CD4-positive, alpha-beta T cell treated with Interleukin-21 for 1 hour (primary cell): ENCODE measurements around the gene ARMC12.

Source experiments
- DNase-seq: peaks from one replicate; pipeline ENCODE4 v3.0.0-alpha.2; 2020

The ARMC12 gene

DNA sequence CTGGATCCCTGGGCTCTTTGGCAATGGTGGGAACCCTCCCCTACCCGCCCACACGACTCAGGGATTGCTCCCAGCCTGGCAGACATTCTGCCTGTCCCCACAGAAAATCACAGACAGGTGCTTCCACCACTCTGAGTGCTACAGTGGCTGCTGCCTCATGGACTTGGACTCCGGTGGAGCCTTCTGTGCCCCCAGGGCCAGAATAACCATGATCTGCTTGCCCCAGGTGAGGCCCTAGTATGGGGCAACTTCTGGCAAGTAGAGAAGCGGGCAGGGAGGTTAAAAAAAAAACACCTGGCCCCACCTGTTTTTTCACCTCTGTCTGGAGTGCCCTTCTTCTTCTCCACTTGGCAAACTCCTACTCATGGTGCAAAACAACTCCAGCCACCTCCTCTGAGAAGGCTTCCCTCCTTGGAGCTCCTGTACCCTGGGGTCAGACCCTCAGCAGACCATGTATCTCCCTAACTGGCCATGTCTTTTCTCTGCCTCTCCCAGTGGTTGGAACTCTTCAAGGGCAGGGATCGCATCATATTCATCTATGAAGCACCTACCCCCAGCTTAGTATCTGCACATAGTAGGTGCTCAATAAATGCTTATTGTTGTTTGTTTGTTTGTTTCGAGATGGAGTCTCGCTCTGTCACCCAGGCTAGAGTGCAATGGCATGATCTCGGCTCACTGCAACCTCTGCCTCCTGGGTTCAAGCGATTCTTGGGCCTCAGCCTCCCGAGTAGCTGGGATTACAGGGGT, 40.7 kb downstream of the ARMC12 start:
- no peak for DNase-seq

DNA sequence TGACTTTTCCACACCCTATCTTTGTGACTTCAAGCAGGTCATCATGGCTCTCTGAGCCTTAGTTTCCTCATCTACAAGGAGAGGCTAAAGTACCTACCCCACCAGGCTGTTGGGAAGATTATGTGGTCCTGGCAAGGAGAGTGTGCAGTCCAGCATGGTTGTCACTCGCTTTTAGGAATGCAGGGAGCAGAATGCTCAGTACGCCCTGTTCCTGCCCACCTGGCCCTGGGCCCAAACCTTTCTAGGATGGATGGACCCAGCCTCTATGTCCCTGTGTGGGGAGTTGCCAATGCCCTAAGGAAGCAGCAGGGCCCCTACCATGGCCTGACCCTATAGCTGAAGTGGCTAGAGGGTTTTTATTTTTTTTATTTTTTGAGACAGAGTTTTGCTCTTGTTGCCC, 41.6 kb downstream of the ARMC12 start:
- DNase-seq, result no peak

DNA sequence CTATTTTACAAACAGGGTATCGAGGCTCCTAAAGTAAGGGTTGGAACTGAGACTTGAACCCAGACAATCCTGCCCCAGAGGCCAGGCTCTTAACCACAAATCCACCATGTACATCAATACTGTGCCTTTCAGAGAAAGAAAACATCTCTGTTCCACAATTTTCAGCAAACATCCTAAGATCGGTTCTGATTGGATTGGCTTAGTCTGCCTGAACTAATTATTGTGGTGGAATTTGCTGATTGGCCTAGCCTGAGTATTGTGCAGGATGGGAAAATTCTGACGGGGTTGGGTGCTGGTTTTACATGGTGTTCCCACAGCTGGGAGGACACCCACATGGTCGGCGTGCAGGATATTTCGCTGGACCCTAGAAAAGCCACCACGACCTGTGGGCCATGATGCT, 43.9 kb downstream of the ARMC12 start, which contains the start of gene CLPSL1:
TSS of gene CLPSL1 (plus strand) at position 301 of the 400 bp plus-strand sequence. CDS start at position 393, 92 bp downstream.
- DNase-seq, result no peak

DNA sequence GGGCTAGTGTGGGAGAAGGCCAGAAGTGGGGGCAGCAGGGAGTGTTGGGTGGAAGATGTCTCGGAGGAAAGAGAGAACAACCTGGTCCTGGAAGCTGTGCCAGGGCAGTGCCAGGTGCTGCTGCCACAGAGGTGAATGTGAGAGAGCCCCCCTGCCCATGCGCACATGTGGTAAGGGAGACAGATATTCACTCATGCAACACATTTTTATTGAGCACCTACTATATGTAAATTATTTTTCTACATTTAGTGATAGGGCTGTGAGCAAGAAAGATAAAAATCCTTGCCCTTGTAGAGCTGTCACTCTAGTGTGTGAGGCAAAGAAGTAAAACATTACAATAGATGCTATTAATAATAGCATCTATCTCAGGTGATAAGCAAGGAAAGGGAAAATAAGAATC, 44.5 kb downstream of the ARMC12 start:
- DNase-seq, result no peak

DNA sequence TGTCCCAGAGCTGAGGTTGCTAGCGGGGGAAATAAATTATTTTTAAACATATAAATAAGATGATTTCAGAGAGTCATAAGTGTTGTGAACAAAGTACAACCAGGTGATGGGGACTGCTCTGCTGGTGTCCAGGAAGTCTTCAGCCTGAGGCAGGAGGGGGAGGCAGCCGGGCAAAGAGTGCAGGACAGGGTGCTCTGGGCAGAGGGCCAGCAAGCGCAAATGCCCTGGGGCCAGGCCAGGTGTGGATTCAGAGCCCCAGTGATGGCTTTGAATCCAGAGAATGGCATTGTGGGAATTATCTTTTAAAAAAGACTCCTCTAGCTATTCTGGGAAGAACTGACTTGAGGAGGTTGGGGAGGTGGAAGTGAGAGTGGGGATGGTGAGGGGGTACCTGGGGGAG, 45.6 kb downstream of the ARMC12 start:
- no peak for DNase-seq

DNA sequence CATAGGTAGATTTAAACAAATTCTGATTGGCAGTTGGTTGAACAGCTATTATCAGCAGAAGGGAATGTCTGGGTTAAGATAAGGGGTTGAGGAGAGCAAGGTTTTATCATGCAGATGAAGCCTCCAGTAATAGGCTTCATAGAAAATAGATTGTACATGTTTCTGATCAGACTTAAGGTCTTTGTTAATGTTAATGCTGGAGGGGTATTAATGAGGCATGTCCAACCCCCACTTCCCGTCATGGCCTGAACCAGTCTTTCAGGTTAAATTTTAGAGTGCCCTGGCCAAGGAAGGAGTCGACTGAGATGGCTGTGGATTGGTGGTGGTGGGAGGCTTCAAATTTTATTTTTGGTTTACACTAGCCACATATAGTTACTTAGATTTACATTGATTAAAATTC, 47.4 kb downstream of the ARMC12 start:
- no peak for DNase-seq

DNA sequence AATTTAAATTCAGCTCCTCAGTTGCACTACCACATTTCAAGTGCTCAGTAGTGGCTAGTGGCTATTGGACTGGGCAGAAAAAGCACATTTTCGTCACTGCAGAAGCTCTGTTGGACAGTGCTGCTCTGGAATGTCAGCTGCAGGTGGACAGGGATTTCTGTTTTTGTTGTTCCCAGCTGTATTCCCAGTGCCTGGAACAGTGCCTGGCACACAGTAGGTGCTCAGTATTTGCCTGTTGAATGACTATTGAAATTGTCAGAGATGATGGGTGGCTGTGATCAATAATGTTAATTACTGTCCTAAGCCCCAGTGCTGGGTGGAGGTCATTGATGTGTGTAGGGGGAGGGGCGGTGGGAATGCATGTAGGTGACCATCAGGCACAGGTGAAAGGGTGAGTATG, 49.4 kb downstream of the ARMC12 start:
- no peak for DNase-seq

DNA sequence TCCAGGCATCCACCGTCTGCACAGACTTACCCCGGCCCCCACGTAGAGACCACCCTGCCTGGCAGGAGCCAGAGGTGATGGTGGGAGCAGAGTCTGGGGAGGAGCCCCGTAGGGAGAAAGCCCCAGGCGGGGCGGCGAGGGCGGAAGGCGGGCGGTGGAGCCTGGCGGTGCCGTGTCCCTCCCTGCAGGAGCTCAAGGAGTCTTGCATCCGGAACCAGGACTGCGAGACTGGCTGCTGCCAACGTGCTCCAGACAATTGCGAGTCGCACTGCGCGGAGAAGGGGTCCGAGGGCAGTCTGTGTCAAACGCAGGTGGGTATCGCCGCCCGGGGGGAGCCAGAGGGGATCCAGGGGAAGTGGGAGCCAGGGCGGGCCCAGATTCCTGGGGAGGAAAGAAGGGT, 50.0 kb downstream of the ARMC12 start:
- no peak for DNase-seq

DNA sequence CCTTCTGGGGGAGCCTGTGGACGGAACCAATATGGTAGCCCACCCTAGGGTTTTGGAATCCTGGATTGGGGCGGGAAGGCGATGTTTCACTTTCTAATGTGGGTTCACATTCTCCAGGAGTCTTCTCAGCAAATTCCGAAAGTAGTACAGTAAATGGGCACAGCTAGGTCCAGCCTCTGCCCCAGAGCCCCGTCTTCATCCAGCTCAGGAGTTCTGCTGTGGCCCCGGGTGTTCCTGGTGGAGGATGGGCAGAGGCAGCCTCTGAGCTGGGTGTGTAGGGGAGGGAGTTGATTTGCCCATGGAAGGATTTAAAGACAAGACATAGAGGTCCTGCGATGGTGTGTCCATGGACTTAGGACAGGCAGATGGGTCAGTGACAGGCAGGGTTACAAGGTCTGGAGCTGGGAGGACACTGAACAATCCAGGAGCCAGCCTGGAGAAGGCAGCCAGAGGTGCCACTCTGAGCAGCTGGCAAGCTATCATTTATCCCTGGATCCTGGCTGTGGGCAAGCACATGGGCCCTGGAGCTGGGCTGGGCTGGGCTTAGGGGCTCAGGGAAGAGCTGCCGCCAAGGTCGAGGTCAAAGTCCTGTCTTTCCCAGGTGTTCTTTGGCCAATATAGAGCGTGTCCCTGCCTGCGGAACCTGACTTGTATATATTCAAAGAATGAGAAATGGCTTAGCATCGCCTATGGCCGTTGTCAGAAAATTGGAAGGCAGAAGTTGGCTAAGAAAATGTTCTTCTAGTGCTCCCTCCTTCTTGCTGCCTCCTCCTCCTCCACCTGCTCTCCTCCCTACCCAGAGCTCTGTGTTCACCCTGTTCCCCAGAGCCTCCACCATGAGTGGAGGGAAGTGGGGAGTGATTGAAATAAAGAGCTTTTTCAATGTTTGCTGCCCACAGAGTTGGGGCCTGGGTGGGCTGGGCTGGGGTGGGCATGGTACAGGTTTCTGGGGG, 50.7 kb downstream of the ARMC12 start:
- no peak for DNase-seq

DNA sequence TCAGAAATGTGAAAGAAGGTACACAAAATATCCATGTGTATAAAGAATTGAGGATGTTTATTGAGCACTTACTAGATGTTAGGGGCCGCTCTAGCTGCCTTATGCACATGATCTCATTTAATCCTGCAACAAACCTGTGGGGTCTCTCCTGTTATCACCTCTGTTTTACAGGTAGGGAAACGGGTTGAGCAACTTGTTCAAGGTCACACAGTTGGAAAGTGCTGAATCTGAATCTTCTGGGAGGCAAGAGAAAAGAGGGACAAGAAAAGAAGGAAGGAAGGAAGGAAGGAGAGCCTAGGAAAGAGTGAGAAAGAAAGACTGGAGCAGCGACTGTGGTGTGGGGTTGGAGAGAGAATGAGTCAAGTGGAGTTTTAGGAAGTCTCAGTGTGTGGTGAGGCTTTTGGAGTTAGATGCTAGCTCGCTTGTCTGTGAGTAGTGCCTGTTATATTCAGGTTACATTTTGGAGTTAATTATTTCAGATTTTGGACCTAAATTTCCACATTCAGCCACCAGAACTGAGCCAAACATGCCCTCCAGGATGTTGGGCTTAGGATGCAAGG, 51.7 kb downstream of the ARMC12 start:
- DNase-seq, result no peak

DNA sequence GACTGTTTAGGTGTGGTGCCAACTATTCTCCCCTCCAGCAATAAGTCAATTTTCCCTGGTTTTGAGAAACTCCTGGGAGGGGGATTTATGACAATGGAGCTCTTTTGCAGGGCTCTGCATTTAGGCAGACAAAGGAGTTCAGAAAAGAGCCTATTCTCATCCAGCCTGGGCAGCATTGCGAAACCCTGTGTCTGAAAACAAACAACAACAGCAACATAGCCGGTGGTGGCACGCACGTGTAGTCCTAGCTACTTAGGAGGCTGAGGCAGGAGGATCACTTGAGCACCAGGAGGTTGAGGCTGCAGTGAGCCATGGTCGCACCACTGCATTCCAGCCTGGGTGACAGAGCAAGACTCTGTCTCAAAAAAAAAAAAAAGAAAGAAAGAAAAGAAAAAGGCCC, 53.9 kb downstream of the ARMC12 start:
- DNase-seq, result no peak

DNA sequence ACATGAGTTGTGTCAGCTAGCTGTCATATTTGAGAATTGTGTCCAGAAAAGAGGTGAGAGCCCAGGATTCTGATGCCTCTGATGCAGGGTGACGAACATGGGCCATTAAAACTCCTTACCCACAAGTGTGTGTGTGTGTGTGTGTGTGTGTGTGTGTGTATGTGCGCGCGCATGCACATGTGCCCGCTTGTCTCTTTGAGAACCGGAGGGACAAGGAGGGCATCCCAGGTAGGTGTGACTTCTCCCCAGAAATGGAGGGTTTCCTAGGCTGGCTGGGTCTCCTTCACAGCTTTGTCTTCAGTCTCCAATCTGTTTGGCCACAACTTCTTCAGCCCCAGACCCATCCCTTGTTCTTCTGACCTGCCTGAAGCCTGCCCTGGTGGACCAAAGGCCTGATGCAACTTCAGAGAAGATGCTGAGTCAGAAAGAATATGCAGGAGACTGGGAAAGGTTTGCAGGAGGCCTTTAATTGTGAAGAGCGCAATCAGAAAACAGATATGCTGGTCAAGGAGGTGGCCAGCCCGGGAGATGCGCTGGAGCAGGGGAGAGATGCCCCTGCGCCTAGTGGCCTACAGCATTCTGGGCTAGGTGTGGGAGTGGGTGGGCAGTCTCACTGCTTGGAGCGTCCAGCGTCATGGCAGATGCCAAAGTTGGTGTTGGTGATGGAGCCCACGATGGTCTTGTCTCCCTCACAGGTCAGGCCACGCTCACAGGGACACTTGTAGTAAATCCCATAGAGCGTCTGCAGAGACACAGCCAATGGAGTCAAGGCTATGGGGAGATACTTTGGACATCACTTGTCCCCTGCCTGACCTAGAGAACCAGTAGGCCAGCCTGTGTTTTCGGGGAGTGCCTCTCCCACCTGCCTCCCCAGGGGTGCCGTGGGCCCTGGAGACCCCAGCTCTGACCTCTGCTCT, 58.0 kb downstream of the ARMC12 start:
- DNase-seq, result no peak

DNA sequence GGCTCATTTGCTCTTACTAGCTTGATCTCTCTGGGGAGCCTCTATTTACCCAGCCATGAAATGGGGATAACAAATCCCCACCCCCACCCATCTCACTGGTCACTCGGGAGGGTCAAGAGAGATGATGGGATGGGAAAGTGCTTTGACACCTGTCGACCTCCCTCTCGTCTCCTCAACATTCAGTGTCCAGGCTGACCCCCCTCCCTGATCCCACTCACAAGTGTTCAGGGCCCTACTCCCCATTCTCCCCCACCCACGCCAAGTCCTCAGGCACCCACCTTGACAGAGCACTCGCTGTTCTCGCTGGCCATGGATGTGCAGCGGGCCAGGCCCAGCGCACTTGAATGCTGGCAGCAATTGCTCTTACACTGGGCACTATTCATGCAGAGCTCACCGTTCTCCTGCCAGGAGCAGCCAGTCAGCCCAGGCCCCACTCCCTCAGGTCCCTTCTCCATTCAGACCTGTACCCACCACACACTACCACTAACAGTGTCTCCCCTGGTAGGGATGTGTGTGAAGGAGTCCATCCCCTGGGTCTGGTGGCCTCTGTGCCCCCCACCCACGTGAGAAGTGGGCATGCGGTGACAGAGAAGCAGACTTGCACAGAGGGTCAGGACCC, 58.7 kb downstream of the ARMC12 start:
- no peak for DNase-seq

DNA sequence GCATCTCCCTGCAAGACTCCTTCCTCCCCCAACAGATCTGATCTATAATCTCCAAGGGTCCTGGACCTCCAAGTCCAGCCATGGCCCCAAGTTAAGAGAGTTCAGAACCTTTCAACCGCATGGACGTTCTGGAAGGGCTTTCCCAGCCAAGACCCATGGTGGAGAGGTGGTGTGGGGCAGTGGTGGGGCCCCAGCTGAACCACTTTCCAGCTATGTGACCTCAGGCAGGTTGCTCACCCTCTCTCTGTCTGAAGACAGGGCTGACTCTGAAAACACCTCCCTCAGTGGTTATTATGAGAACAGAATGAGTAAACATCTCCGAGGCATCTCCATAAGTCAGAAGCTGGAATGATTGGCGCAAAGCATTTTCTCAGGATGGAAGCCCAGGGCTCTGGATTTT, 59.4 kb downstream of the ARMC12 start:
- no peak for DNase-seq

DNA sequence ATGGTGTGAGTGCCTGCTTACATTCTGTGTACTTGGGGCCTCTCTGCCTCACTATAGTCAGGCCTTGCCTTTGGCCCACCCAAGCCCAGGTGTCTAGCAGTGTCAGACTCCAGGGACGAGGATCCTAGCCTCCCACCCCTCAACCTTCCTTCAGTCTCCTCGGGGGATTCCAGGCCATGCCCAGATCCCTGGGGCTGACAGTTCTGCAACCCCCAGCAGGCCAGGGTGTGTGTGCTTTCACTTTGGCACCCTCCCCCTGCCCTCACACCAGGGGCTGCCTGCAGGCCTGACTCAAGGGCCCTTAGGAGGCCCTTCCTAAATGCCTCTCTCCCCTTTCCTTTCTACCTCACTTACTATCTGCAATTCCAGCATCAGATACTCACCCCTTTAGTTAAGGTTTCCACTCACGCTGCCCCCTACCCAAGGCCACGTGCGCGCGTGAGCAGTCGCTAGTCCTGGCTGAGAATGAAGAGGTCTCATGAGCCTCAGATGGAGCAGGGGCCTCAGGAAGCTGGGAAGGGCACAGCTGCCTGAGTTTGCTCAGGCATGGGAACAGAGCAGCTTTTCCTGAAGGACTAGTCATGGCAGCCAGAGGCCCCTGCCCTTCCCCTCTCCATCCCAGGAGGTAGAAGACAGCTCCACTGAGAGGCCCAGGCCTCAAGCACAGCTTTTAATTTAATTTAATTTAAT, 61.1 kb downstream of the ARMC12 start:
- no peak for DNase-seq
